ENCODE measurements around the gene RELCH. TPM values are rescaled to one million over a fixed set of nuclear protein-coding genes. Genes with fewer than 3 reads are reported as not detected.

RELCH gene
- total and polyA plus RNA-seq, 2 of the 13 experiments (the other 11 are each of a cell fraction or from before 2014, with no cell fraction given): 5.6 to 31.7 TPM

DNA sequence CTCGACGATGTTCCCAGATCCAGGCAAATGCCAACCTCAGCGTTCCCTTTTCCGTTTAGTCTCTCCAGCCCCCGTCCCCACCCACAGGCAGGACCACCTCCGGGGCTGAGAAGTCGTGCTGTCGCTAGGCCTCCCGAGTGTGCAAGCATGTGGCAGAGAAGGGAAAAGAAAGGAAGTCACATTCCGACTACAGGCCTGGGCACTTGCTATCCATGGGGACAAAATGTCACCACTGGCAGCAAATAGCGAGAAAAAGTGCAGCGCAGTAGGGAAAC is 619 bp upstream of the RELCH start (continued):
- TF ChIP-seq AGO2 (optimal IDR thresholded peaks at IDR 0.05; ENCODE audit: low read depth, low read length): no peak
- TF ChIP-seq SRY (CRISPR knock-in tag; IDR thresholded peaks at IDR 0.05): no peak
- TF ChIP-seq, protein P1, sequence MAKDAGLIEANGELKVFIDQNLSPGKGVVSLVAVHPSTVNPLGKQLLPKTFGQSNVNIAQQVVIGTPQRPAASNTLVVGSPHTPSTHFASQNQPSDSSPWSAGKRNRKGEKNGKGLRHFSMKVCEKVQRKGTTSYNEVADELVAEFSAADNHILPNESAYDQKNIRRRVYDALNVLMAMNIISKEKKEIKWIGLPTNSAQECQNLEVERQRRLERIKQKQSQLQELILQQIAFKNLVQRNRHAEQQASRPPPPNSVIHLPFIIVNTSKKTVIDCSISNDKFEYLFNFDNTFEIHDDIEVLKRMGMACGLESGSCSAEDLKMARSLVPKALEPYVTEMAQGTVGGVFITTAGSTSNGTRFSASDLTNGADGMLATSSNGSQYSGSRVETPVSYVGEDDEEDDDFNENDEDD (CRISPR knock-in tag; IDR thresholded peaks at IDR 0.05; ENCODE audit: borderline replicate concordance): no peak
- TF ChIP-seq HOXA3 (CRISPR knock-in tag; IDR thresholded peaks at IDR 0.05): peak; percentile 25; the same call in 1 of the 2 replicates
- TF ChIP-seq TAF1 (CRISPR knock-in tag; IDR thresholded peaks at IDR 0.05): peak; percentile 32; the same call in 1 of the 2 replicates
- TF ChIP-seq, protein P2, sequence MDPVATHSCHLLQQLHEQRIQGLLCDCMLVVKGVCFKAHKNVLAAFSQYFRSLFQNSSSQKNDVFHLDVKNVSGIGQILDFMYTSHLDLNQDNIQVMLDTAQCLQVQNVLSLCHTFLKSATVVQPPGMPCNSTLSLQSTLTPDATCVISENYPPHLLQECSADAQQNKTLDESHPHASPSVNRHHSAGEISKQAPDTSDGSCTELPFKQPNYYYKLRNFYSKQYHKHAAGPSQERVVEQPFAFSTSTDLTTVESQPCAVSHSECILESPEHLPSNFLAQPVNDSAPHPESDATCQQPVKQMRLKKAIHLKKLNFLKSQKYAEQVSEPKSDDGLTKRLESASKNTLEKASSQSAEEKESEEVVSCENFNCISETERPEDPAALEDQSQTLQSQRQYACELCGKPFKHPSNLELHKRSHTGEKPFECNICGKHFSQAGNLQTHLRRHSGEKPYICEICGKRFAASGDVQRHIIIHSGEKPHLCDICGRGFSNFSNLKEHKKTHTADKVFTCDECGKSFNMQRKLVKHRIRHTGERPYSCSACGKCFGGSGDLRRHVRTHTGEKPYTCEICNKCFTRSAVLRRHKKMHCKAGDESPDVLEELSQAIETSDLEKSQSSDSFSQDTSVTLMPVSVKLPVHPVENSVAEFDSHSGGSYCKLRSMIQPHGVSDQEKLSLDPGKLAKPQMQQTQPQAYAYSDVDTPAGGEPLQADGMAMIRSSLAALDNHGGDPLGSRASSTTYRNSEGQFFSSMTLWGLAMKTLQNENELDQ (CRISPR knock-in tag; IDR thresholded peaks at IDR 0.05; ENCODE audit: borderline replicate concordance): no peak
- TF ChIP-seq GTF3A (CRISPR knock-in tag; conservative IDR thresholded peaks at IDR 0.05): no peak
- TF ChIP-seq, protein P3, sequence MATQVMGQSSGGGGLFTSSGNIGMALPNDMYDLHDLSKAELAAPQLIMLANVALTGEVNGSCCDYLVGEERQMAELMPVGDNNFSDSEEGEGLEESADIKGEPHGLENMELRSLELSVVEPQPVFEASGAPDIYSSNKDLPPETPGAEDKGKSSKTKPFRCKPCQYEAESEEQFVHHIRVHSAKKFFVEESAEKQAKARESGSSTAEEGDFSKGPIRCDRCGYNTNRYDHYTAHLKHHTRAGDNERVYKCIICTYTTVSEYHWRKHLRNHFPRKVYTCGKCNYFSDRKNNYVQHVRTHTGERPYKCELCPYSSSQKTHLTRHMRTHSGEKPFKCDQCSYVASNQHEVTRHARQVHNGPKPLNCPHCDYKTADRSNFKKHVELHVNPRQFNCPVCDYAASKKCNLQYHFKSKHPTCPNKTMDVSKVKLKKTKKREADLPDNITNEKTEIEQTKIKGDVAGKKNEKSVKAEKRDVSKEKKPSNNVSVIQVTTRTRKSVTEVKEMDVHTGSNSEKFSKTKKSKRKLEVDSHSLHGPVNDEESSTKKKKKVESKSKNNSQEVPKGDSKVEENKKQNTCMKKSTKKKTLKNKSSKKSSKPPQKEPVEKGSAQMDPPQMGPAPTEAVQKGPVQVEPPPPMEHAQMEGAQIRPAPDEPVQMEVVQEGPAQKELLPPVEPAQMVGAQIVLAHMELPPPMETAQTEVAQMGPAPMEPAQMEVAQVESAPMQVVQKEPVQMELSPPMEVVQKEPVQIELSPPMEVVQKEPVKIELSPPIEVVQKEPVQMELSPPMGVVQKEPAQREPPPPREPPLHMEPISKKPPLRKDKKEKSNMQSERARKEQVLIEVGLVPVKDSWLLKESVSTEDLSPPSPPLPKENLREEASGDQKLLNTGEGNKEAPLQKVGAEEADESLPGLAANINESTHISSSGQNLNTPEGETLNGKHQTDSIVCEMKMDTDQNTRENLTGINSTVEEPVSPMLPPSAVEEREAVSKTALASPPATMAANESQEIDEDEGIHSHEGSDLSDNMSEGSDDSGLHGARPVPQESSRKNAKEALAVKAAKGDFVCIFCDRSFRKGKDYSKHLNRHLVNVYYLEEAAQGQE (IDR thresholded peaks at IDR 0.05; ENCODE audit: borderline replicate concordance in 1 of 2, low read depth in 1 of 2, low read length in 2 of 2): peak in 1 of 2 experiments; percentile 14; a peak in 1 of 4 replicates
- no peak for TF ChIP-seq ERF (CRISPR knock-in tag; IDR thresholded peaks at IDR 0.05)
- TF ChIP-seq ZNF616 (CRISPR knock-in tag; IDR thresholded peaks at IDR 0.05; ENCODE audit: low read depth): no peak
- TF ChIP-seq BRCA1 (CRISPR knock-in tag; IDR thresholded peaks at IDR 0.05): no peak
- no peak for TF ChIP-seq NFIC (IDR thresholded peaks at IDR 0.05; ENCODE audit: low read length)
- TF ChIP-seq, protein P4, sequence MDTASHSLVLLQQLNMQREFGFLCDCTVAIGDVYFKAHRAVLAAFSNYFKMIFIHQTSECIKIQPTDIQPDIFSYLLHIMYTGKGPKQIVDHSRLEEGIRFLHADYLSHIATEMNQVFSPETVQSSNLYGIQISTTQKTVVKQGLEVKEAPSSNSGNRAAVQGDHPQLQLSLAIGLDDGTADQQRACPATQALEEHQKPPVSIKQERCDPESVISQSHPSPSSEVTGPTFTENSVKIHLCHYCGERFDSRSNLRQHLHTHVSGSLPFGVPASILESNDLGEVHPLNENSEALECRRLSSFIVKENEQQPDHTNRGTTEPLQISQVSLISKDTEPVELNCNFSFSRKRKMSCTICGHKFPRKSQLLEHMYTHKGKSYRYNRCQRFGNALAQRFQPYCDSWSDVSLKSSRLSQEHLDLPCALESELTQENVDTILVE (CRISPR knock-in tag; IDR thresholded peaks at IDR 0.05): no peak
- no peak for TF ChIP-seq ZNF251 (CRISPR knock-in tag; IDR thresholded peaks at IDR 0.05)
- no peak for TF ChIP-seq ZNF24 (IDR thresholded peaks at IDR 0.05)
- TF ChIP-seq, protein P5, sequence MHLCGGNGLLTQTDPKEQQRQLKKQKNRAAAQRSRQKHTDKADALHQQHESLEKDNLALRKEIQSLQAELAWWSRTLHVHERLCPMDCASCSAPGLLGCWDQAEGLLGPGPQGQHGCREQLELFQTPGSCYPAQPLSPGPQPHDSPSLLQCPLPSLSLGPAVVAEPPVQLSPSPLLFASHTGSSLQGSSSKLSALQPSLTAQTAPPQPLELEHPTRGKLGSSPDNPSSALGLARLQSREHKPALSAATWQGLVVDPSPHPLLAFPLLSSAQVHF (CRISPR knock-in tag; IDR thresholded peaks at IDR 0.05): no peak
- no peak for TF ChIP-seq ATM (IDR thresholded peaks at IDR 0.05; ENCODE audit: borderline replicate concordance)
- TF ChIP-seq, protein P6, sequence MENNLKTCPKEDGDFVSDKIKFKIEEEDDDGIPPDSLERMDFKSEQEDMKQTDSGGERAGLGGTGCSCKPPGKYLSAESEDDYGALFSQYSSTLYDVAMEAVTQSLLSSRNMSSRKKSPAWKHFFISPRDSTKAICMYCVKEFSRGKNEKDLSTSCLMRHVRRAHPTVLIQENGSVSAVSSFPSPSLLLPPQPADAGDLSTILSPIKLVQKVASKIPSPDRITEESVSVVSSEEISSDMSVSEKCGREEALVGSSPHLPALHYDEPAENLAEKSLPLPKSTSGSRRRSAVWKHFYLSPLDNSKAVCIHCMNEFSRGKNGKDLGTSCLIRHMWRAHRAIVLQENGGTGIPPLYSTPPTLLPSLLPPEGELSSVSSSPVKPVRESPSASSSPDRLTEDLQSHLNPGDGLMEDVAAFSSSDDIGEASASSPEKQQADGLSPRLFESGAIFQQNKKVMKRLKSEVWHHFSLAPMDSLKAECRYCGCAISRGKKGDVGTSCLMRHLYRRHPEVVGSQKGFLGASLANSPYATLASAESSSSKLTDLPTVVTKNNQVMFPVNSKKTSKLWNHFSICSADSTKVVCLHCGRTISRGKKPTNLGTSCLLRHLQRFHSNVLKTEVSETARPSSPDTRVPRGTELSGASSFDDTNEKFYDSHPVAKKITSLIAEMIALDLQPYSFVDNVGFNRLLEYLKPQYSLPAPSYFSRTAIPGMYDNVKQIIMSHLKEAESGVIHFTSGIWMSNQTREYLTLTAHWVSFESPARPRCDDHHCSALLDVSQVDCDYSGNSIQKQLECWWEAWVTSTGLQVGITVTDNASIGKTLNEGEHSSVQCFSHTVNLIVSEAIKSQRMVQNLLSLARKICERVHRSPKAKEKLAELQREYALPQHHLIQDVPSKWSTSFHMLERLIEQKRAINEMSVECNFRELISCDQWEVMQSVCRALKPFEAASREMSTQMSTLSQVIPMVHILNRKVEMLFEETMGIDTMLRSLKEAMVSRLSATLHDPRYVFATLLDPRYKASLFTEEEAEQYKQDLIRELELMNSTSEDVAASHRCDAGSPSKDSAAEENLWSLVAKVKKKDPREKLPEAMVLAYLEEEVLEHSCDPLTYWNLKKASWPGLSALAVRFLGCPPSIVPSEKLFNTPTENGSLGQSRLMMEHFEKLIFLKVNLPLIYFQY (CRISPR knock-in tag; IDR thresholded peaks at IDR 0.05; ENCODE audit: borderline replicate concordance): peak; percentile 58; the same call in 1 of the 2 replicates
